ENCODE data around the gene IMPG2. TPM values are rescaled to one million over a fixed set of nuclear protein-coding genes. Genes with fewer than 3 reads are reported as not detected.
A peak's percentile ranks its signal among the peaks of the same experiment; 100 is the strongest.

IMPG2 gene
- total RNA-seq, 1 donor: 0.36 TPM

DNA sequence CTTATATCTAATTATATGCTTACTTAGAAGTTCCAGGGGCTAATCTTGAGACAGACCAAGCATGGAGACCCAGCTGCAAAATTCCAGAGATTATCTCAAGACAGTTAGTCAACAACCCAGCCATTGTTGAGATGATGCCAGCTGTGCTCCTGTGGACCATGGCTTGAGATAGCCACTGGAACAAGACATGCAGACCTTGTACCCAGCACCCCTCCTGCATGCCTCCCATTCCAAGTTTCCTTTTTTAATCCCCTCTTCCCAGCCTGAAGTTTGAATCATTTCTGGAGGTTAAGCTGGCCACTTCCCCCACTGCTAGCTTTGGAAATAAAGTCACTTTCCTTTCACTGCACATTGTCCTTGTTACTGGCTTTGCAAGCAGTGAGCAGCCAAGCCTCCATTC is 53.8 kb downstream of the IMPG2 start:
- no peak overlapping the region for H3K27ac ChIP-seq (ENCODE audit: low read depth, low read length)
- H3K4me2 ChIP-seq (ENCODE audit: insufficient read depth, low read length): no peak overlapping the region
- no peaks in the 10 kb centered on the region for H3K9me3 ChIP-seq (ENCODE audit: low read depth, low read length)
- H4K20me1 ChIP-seq (ENCODE audit: insufficient read depth, low read length): peaks cover 2% of the 10 kb centered on the region
- no peak for DNase-seq (ENCODE audit: insufficient read length, low spot score, missing footprints)
- no peaks in the 10 kb centered on the region for H3K27me3 ChIP-seq (ENCODE audit: insufficient read depth, low read length)
- H3K79me2 ChIP-seq (ENCODE audit: insufficient read depth, low read length): no peaks in the 10 kb centered on the region
- H3K36me3 ChIP-seq (ENCODE audit: insufficient read depth, low read length): no peaks in the 10 kb centered on the region
- no peak overlapping the region for H3K4me3 ChIP-seq (ENCODE audit: insufficient read depth, low read length)
- TF ChIP-seq CTCF (IDR thresholded peaks at IDR 0.05; ENCODE audit: extremely low read depth, low read depth, low read length): no peak
- H3K4me1 ChIP-seq (ENCODE audit: insufficient read depth, low read length): peaks cover 3% of the 10 kb centered on the region
- H2AFZ ChIP-seq (ENCODE audit: low read length): no peak overlapping the region

GRCh38 chr3:101266071-101266470 is 54.3 kb downstream of the IMPG2 start:
- Histone ChIP-seq H3K27me3 (ENCODE audit: insufficient read depth, low read length) (no peaks in the 10 kb centered on the region), H3K79me2 (ENCODE audit: insufficient read depth, low read length) (no peaks in the 10 kb centered on the region), H3K27ac (ENCODE audit: low read depth, low read length) (no peak overlapping the region), H3K36me3 (ENCODE audit: insufficient read depth, low read length) (no peaks in the 10 kb centered on the region), H3K4me2 (ENCODE audit: insufficient read depth, low read length) (no peak overlapping the region), H3K4me1 (ENCODE audit: insufficient read depth, low read length) (peaks cover 8% of the 10 kb centered on the region), H2AFZ (ENCODE audit: low read length) (no peak overlapping the region), H3K4me3 (ENCODE audit: insufficient read depth, low read length) (no peak overlapping the region), H3K9me3 (ENCODE audit: low read depth, low read length) (no peaks in the 10 kb centered on the region), H4K20me1 (ENCODE audit: insufficient read depth, low read length) (peaks cover 2% of the 10 kb centered on the region)
- TF ChIP-seq CTCF (IDR thresholded peaks at IDR 0.05; ENCODE audit: extremely low read depth, low read depth, low read length): no peak
- no peak for DNase-seq (ENCODE audit: insufficient read length, low spot score, missing footprints)

DNA sequence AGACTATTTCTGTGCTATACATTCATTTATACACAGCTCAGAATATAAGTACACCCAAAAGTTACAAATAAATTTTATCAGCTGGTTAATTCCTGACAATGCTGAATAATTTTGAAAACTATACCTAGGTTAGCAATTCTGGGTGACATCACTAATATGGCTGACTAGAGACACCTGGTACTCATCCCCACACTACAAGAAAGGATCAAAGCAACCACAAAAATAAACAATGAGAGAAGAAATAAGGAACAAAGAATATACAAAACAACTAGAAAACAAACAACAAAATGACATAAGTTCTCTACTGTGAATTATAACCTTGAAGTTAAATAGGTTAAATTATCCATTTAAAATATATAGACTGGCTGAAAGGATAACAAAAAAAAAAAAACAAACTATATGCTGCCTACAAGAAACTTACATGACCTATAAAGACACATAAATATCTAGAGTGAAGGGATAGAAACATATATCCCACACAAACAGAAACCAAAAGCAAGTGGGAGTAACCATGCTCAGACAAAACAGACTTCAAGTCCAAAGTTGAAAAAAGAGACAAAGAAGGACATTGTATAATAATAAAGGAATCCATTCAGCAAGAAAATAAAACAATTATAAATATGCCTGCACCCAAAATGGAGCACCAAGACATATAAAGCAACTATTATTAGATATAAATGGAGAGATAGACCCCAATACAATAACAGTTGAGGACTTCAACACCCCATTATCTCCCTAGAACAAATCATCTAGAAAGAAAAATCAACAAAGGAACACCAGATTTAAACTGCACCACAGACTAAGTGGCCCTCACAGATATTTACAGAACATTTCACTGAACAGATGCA is 57.8 kb downstream of the IMPG2 start:
- Histone ChIP-seq H3K9me3 (ENCODE audit: low read depth, low read length) (no peaks in the 10 kb centered on the region), H3K4me1 (ENCODE audit: insufficient read depth, low read length) (peaks cover 11% of the 10 kb centered on the region), H3K4me3 (ENCODE audit: insufficient read depth, low read length) (no peak overlapping the region), H3K79me2 (ENCODE audit: insufficient read depth, low read length) (no peaks in the 10 kb centered on the region), H4K20me1 (ENCODE audit: insufficient read depth, low read length) (peaks cover 2% of the 10 kb centered on the region), H2AFZ (ENCODE audit: low read length) (no peak overlapping the region), H3K27me3 (ENCODE audit: insufficient read depth, low read length) (no peaks in the 10 kb centered on the region), H3K36me3 (ENCODE audit: insufficient read depth, low read length) (no peaks in the 10 kb centered on the region), H3K4me2 (ENCODE audit: insufficient read depth, low read length) (no peak overlapping the region), H3K27ac (ENCODE audit: low read depth, low read length) (no peak overlapping the region)
- DNase-seq (ENCODE audit: insufficient read length, low spot score, missing footprints): no peak
- TF ChIP-seq CTCF (IDR thresholded peaks at IDR 0.05; ENCODE audit: extremely low read depth, low read depth, low read length): no peak

DNA sequence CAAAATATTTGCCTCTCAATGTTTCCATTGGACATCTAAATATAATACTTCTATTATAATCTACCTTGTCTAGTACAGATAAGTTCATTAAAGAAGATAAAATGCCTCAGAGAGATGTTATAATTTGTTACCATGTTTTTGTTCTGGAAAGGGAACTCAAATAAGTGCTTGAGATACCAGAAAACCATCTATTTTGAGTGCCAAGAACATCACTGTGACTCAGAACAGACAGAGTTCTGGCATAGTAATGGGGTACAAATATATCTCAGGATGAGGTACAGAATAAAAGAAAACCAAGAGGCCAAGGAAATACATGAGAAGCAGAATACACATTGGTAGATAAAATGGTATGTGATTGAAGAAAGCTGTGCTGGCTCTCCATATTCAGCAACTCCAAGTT is 58.9 kb downstream of the IMPG2 start:
- no peak overlapping the region for H3K27ac ChIP-seq (ENCODE audit: low read depth, low read length)
- H2AFZ ChIP-seq (ENCODE audit: low read length): no peak overlapping the region
- DNase-seq (ENCODE audit: insufficient read length, low spot score, missing footprints): no peak
- H3K9me3 ChIP-seq (ENCODE audit: low read depth, low read length): no peaks in the 10 kb centered on the region
- no peaks in the 10 kb centered on the region for H3K27me3 ChIP-seq (ENCODE audit: insufficient read depth, low read length)
- no peak overlapping the region for H3K4me3 ChIP-seq (ENCODE audit: insufficient read depth, low read length)
- TF ChIP-seq CTCF (IDR thresholded peaks at IDR 0.05; ENCODE audit: extremely low read depth, low read depth, low read length): no peak
- no peaks in the 10 kb centered on the region for H3K36me3 ChIP-seq (ENCODE audit: insufficient read depth, low read length)
- peaks cover 11% of the 10 kb centered on the region for H3K4me1 ChIP-seq (ENCODE audit: insufficient read depth, low read length)
- H3K79me2 ChIP-seq (ENCODE audit: insufficient read depth, low read length): no peaks in the 10 kb centered on the region
- H4K20me1 ChIP-seq (ENCODE audit: insufficient read depth, low read length): peaks cover 2% of the 10 kb centered on the region
- peak overlapping the region; percentile 2 for H3K4me2 ChIP-seq (ENCODE audit: insufficient read depth, low read length)
